Sigmoid colon (tissue), 7 donors: ENCODE results near the gene AUTS2. TPM values are rescaled to one million over a fixed set of nuclear protein-coding genes. Genes with fewer than 3 reads are reported as not detected.

Source experiments
- DNase-seq: peaks from one replicate; pipeline ENCODE4 v3.0.0-alpha.2; 2019
- H3K27ac ChIP-seq, 4 donors: fragments of 200-600 bp; sonication (generic); one replicate each; pipeline ENCODE4 v1.5.1; 2016 to 2019; ENCODE audit warnings: mild to moderate bottlenecking in 1 of 4
- H3K27me3 ChIP-seq, 3 donors: fragments of 200-600 bp; sonication (generic); one replicate each; pipeline ENCODE4 v1.5.1; 2019; ENCODE audit warnings: mild to moderate bottlenecking in 1 of 3
- H3K36me3 ChIP-seq, 4 donors: fragments of 200-600 bp; sonication (generic); one replicate each; pipeline ENCODE4 v1.5.1; 2016 to 2019
- H3K4me1 ChIP-seq, 4 donors: fragments of 200-600 bp; sonication (generic); one replicate each; pipeline ENCODE4 v1.5.1; 2017 to 2019
- H3K4me3 ChIP-seq, 4 donors: fragments of 200-600 bp; sonication (generic); one replicate each; pipeline ENCODE4 v1.5.1; 2017 to 2019; ENCODE audit warnings: mild to moderate bottlenecking in 2 of 4, moderate library complexity in 1 of 4
- H3K9me3 ChIP-seq, 4 donors: fragments of 200-600 bp in 3 of 4; sonication (generic) in 3 of 4; one replicate each; pipeline versions ENCODE4 v1.5.1 to v1.6.1; 2013 to 2019
- CTCF ChIP-seq, 4 experiments: fragments of 450-650 bp in 3 of 4; fragments of 200-600 bp in 1 of 4; IDR thresholded peaks; one replicate each; pipeline ENCODE4 v1.5.1; 2016 to 2019; ENCODE audit warnings: antibody characterized with exemption in 4 of 4, mild to moderate bottlenecking in 3 of 4, moderate library complexity in 2 of 4
- EP300 ChIP-seq, 4 donors: sonication (generic); formaldehyde crosslinking; IDR thresholded peaks; one replicate each; pipeline ENCODE4 v1.6.1; 2017; ENCODE audit warnings: antibody characterized with exemption in 4 of 4
- POLR2A ChIP-seq, 2 donors: fragments of 450-650 bp; IDR thresholded peaks; one replicate each; pipeline ENCODE4 v1.6.1; 2016; ENCODE audit warnings: antibody characterized with exemption in 2 of 2, mild to moderate bottlenecking in 2 of 2, moderate library complexity in 2 of 2
- POLR2AphosphoS5 ChIP-seq, 4 donors: sonication (generic); formaldehyde crosslinking; IDR thresholded peaks; one replicate each; pipeline ENCODE4 v1.6.1; 2017; ENCODE audit warnings: antibody characterized with exemption in 4 of 4
- WGBS, 2 donors: extraction: QIAGEN DNeasy Blood & Tissue Kit; methylation state at CpG; one replicate each; pipeline ENCODE4 v1.1.7; 2013; 5-methylcytosine and 5-hydroxymethylcytosine counted together
- intact Hi-C: fragments of 100-400 bp; cut with DNase I; formaldehyde crosslinking; loops from one replicate; pipeline ENCODE4 v1.15.1; 2023
- polyA plus RNA-seq, 3 donors: library from polyadenylated mRNA; stranded (reverse); fragments of 200-250 nt; gene quantifications; one replicate each; pipeline ENCODE4 v1.2.3, GENCODE V29; 2013
- total RNA-seq, 4 donors: library from RNA; depleted of rRNA; stranded (reverse); fragments of >200 nt; gene quantifications; one replicate each; pipeline ENCODE4 v1.1.0, GENCODE V29; 2016
- donor health status: healthy with polysubstance abuse.
- donor health status: Bipolar disorder and iron deficiency.
- donor health status: healthy.

Gene AUTS2
- total and polyA plus RNA-seq, 7 donors, result 3.6 to 55.7 (median 25.5) TPM

- no peak for DNase-seq
- intact Hi-C loops, result no loop called here
- WGBS, 2 donors, result 82 to 86% methylated on average over 9 of the region's 9 CpGs
- Histone ChIP-seq H3K9me3 (no peaks in the 10 kb centered on the region), H3K4me1 (no peaks in the 10 kb centered on the region), H3K27me3 (no peaks in the 10 kb centered on the region), H3K27ac (no peak overlapping the region), H3K4me3 (no peak overlapping the region), H3K36me3 (no peaks in the 10 kb centered on the region)
- no peak for TF ChIP-seq POLR2AphosphoS5 (IDR thresholded peaks at IDR 0.05)
- no peak for TF ChIP-seq EP300 (IDR thresholded peaks at IDR 0.05)
- no peak for TF ChIP-seq POLR2A (IDR thresholded peaks at IDR 0.05)
- TF ChIP-seq CTCF (IDR thresholded peaks at IDR 0.05), result no peak
These were observed 1119.5 kb downstream of the AUTS2 start for GRCh38 chr7:70717553-70718329.

- WGBS, 2 donors, result 87 to 92% methylated on average over 7 of the region's 7 CpGs
- intact Hi-C loops, result no loop called here
- TF ChIP-seq CTCF (IDR thresholded peaks at IDR 0.05) (no peak), POLR2A (IDR thresholded peaks at IDR 0.05) (no peak), POLR2AphosphoS5 (IDR thresholded peaks at IDR 0.05) (no peak), EP300 (IDR thresholded peaks at IDR 0.05) (no peak)
- DNase-seq, result no peak
- no peaks in the 10 kb centered on the region for H3K36me3 ChIP-seq
- H3K27me3 ChIP-seq, result no peaks in the 10 kb centered on the region
- H3K27ac ChIP-seq, result no peak overlapping the region
- H3K4me3 ChIP-seq, result no peak overlapping the region
- no peaks in the 10 kb centered on the region for H3K4me1 ChIP-seq
- no peaks in the 10 kb centered on the region for H3K9me3 ChIP-seq
These were observed 1120.8 kb downstream of the AUTS2 start for GRCh38 chr7:70719125-70719524.

GRCh38 chr7:70720191-70720873 is 1122.1 kb downstream of the AUTS2 start:
- DNase-seq, result no peak
- Histone ChIP-seq H3K27ac (no peak overlapping the region), H3K9me3 (no peaks in the 10 kb centered on the region), H3K4me3 (no peak overlapping the region), H3K36me3 (no peaks in the 10 kb centered on the region), H3K27me3 (no peaks in the 10 kb centered on the region), H3K4me1 (no peaks in the 10 kb centered on the region)
- TF ChIP-seq CTCF (IDR thresholded peaks at IDR 0.05) (no peak), POLR2A (IDR thresholded peaks at IDR 0.05) (no peak)
- 51 to 73% methylated on average over 7 of the region's 7 CpGs for WGBS, 2 donors
- intact Hi-C loops, result no loop called here

DNA sequence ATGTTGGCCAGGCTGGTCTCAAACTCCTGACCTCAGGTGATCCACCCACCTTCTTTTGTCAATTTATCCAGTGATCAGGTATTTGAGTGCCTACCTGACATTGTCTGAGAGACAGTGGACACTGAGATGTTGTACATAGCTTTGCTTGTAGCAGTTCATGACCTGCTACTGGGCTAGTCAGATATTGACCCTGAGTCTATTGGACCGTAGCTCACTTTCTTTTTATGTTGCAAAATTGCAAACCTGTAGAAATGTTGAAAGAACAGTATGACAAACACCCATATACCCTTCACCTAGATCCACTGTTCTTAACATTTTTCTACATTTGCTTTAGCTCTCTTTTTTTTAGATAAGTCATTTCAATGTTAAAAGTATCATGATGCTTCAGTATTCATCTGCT is 1123.2 kb downstream of the AUTS2 start:
- H3K27me3 ChIP-seq, result no peaks in the 10 kb centered on the region
- H3K4me3 ChIP-seq, result no peak overlapping the region
- no peaks in the 10 kb centered on the region for H3K36me3 ChIP-seq
- H3K4me1 ChIP-seq, result no peaks in the 10 kb centered on the region
- no peak overlapping the region for H3K27ac ChIP-seq
- intact Hi-C loops, result no loop called here
- no peak for DNase-seq
- TF ChIP-seq POLR2A (IDR thresholded peaks at IDR 0.05) (no peak), POLR2AphosphoS5 (IDR thresholded peaks at IDR 0.05) (no peak), CTCF (IDR thresholded peaks at IDR 0.05) (no peak)
- H3K9me3 ChIP-seq, result no peaks in the 10 kb centered on the region
- WGBS, 2 donors, result 88 to 89% methylated on average over 1 of the region's 1 CpG
